Stimulated activated memory B cell treated with anti-CD40 and anti-IgM and Interleukin-4, amounts not matched to agents 10 μg/mL and 1 μg/mL and 100 μg/mL, for 72 hours (primary cell): ENCODE results near the gene ARRDC5.
"Not testable (repeated sequence)": the region's sequence is repeated elsewhere in the genome, so short reads cannot be mapped to it uniquely, and the experiment has no call there.

ENCODE experiments used
- ATAC-seq: fragments of 150-1000 bp; cut with Tn5 transposase; 2 replicates; pipeline ENCODE4 v1.10.0; 2021
- H3K27ac Mint-ChIP-seq: one replicate; pipeline ENCODE4 v1.8.0; 2022; ENCODE audit warnings: mild to moderate bottlenecking, mixed read lengths
- H3K27me3 Mint-ChIP-seq: one replicate; pipeline ENCODE4 v1.8.0; 2022; ENCODE audit warnings: mixed read lengths
- H3K36me3 Mint-ChIP-seq: one replicate; pipeline ENCODE4 v1.8.0; 2022; ENCODE audit warnings: mixed read lengths
- H3K4me1 Mint-ChIP-seq: one replicate; pipeline ENCODE4 v1.8.0; 2022; ENCODE audit warnings: mixed read lengths
- H3K4me3 Mint-ChIP-seq: one replicate; pipeline ENCODE4 v1.8.0; 2022; ENCODE audit warnings: mild to moderate bottlenecking, moderate library complexity, mixed read lengths
- H3K9me3 Mint-ChIP-seq: one replicate; pipeline ENCODE4 v1.8.0; 2022; ENCODE audit warnings: mixed read lengths

ARRDC5 gene

DNA sequence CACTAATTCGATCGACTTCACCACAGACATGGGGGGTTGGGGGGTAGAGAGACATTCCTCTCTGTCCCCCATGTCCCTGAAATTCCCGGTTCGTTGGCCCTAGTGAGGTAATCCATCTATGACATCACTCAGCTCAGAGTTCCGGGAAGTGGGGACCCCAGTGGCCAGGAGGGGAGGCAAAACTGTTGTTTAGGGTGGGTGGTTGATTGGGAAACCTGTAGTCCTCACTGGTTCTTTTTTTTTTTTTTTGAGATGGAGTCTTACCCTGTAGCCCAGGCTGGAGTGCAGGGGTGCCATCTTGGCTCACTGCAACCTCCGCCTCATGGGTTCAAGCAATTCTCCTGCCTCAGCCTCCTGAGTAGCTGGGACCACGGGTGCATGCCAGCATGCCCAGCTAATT lies at the start of gene ARRDC5:
Gene ARRDC5, minus strand, starts transcription at position 101 of the 400 bp plus-strand sequence. Its CDS starts 71 bp downstream, at position 30.
- H3K27me3 Mint-ChIP-seq: no peaks in the 10 kb centered on the region
- no peaks in the 10 kb centered on the region for H3K36me3 Mint-ChIP-seq
- no peak for ATAC-seq
- H3K27ac Mint-ChIP-seq: no peak within 1 kb of the TSS
- no peaks in the 10 kb centered on the region for H3K9me3 Mint-ChIP-seq
- no peaks in the 10 kb centered on the region for H3K4me1 Mint-ChIP-seq
- no peak within 1 kb of the TSS for H3K4me3 Mint-ChIP-seq

DNA sequence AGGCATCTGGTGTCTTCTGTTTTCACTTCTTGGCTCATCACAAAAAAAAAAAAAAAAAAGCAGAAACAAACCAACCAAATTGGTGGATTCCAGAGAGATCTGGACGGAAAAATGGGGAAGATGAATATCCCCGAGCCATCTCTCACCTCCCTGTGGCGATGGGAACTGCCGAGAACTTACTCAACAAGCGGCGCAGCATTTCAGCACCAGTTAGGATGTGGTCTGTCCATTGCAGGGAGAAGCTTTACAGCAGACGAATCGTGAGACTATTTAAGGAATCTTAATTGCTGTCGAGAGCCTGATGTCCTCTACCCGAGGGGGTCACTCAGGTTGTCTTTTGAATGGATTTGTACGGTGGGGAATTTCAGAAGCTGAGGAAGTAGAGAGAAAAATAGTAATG lies 49.0 kb upstream of the ARRDC5 start:
- H3K27me3 Mint-ChIP-seq: no peaks in the 10 kb centered on the region
- no peak for ATAC-seq
- H3K27ac Mint-ChIP-seq: no peak overlapping the region
- no peak overlapping the region for H3K4me3 Mint-ChIP-seq
- H3K9me3 Mint-ChIP-seq: no peaks in the 10 kb centered on the region
- peaks cover 14% of the 10 kb centered on the region for H3K36me3 Mint-ChIP-seq
- no peaks in the 10 kb centered on the region for H3K4me1 Mint-ChIP-seq

DNA sequence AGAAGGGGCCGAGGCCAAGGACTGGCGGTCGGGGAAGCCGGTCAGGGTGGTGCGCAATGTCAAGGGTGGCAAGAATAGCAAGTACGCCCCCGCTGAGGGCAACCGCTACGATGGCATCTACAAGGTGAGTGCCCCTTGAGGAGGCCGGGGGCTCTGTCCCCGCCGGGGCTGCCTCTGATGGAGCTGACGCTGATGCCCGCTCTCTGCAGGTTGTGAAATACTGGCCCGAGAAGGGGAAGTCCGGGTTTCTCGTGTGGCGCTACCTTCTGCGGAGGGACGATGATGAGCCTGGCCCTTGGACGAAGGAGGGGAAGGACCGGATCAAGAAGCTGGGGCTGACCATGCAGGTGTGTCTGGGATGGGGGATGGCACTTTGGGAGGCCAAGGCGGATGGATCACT lies 48.0 kb upstream of the ARRDC5 start:
- not testable (repeated sequence) for H3K27me3 Mint-ChIP-seq, H3K4me3 Mint-ChIP-seq, H3K4me1 Mint-ChIP-seq, H3K9me3 Mint-ChIP-seq, H3K27ac Mint-ChIP-seq, ATAC-seq
- peaks cover 13% of the 10 kb centered on the region for H3K36me3 Mint-ChIP-seq

DNA sequence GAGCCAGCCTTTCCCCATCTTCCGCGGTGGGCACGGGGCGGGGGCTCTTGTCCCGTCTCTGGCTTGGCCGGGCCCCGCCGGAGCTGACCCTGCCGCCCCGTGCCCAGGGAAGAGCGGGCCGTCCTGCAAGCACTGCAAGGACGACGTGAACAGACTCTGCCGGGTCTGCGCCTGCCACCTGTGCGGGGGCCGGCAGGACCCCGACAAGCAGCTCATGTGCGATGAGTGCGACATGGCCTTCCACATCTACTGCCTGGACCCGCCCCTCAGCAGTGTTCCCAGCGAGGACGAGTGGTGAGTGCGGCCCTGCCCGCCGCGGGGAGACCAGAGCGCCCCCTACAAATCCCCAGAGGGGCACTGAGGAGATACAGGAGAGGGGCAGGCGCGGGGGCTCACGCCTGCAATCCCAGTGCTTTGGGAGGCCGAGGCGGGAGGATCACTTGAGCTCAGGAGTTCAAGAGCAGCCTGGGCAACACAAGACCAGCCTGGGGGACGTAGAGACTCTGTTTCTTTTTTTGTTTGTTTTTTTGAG lies 39.0 kb upstream of the ARRDC5 start:
- ATAC-seq, H3K27me3 Mint-ChIP-seq, H3K36me3 Mint-ChIP-seq, H3K4me3 Mint-ChIP-seq, H3K27ac Mint-ChIP-seq, H3K4me1 Mint-ChIP-seq, H3K9me3 Mint-ChIP-seq: not testable (repeated sequence)

DNA sequence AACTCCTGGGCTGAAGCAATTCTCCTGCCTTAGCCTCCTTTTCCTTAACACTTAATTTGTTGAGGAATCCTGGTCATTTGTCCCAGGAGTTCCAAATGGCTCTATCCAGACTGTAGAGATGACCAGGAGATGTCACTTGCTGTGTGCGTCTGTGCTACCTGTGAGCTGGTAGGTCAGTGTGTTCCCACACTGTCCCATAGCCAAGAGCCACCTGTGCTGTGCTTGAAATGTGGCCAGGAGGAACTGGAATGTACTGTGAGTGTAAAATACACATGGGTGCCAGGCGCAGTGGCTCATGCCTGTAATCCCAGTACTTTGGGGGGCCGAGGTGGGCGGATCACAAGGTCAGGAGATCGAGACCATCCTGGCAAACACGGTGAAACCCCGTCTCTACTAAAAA lies 36.8 kb upstream of the ARRDC5 start:
- ATAC-seq: no peak
- H3K9me3 Mint-ChIP-seq: no peaks in the 10 kb centered on the region
- no peaks in the 10 kb centered on the region for H3K4me1 Mint-ChIP-seq
- H3K4me3 Mint-ChIP-seq: no peak overlapping the region
- no peak overlapping the region for H3K27ac Mint-ChIP-seq
- H3K36me3 Mint-ChIP-seq: peaks cover 10% of the 10 kb centered on the region
- no peaks in the 10 kb centered on the region for H3K27me3 Mint-ChIP-seq

DNA sequence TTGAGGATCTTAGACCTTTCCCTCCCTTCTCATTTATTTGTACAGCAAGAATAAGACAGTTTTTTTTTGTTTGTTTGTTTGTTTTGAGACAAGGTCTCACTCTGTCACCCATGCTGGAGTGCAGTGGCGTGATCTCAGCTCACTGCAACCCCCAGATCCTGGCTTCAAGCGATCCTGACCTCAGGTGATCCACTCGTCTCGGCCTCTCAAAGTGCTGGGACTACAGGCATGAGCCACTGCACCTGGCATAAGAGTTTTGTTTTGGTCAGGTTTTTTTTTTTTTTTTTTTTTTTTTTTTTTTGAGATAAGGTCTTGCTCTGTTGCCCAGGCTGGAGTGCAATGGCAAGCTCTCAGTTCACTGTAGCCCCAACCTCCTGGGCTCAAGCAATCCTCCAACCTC lies 35.8 kb upstream of the ARRDC5 start:
- H3K36me3 Mint-ChIP-seq: peaks cover 13% of the 10 kb centered on the region
- not testable (repeated sequence) for H3K27me3 Mint-ChIP-seq, H3K9me3 Mint-ChIP-seq, H3K4me3 Mint-ChIP-seq, H3K4me1 Mint-ChIP-seq, H3K27ac Mint-ChIP-seq, ATAC-seq

DNA sequence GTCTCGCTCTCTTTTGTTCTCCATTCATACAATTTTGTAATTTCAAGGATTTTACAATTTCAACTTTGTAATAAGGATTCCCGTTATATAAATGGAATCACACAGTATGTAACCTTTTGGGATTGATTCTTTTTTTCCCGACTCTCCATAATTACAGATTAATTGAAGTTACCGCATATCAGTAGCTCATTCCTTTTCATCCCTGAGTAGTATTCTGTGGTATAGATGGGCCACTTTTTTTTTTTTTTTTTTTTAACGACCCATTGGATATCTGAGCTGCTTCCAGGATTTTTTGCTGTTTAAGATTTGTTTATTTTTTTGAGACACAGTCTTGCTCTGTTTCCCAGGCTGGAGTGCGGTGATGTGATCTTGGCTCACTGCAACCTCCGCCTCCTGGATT lies 34.4 kb upstream of the ARRDC5 start:
- Mint-ChIP-seq H3K4me1 (peaks cover 11% of the 10 kb centered on the region), H3K27ac (no peak overlapping the region), H3K9me3 (no peaks in the 10 kb centered on the region), H3K36me3 (peaks cover 20% of the 10 kb centered on the region), H3K4me3 (no peak overlapping the region), H3K27me3 (no peaks in the 10 kb centered on the region)
- ATAC-seq: no peak

DNA sequence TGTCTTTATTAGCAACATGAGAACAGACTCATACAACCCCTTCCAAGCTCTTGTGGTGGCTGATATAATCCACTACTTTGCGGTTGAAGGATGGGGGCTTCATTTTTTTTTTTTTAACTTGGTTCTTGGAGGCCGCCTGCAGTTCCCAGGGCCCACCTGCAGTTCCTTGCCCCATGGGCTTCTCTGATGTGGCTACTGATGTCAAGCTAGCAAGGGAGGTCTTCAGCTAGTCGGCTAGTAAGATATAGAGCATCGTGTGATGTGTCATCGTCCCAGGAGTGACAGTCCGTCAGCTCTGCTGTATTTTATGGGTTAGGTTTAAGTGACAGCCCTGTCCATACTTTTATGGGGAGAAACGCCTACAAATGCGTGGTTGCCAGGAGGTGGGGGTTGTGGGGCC lies 32.7 kb upstream of the ARRDC5 start:
- peaks cover 20% of the 10 kb centered on the region for H3K36me3 Mint-ChIP-seq
- H3K27me3 Mint-ChIP-seq: no peaks in the 10 kb centered on the region
- no peak overlapping the region for H3K4me3 Mint-ChIP-seq
- H3K4me1 Mint-ChIP-seq: peaks cover 11% of the 10 kb centered on the region
- ATAC-seq: no peak
- no peaks in the 10 kb centered on the region for H3K9me3 Mint-ChIP-seq
- no peak overlapping the region for H3K27ac Mint-ChIP-seq

DNA sequence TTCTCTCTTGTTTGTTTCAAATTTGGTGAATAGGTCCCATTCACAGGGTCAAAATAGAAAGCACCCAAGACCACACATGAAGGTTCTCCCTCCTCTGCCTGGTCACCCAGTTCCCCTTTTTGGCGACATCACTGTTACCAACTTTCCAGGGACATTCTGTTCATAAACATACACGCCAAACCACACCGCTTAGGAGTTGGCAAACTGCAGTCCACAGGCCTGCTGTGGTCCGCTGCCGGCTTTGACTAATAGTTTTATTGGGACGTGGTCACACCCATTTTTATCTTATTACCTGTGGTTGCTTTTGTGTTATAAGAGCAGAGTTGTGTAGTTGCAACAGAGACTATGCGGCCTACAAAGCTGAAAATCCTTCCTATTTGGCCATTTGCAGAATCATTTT lies 30.8 kb upstream of the ARRDC5 start:
- H3K4me3 Mint-ChIP-seq: no peak overlapping the region
- peak overlapping the region; percentile 64 for H3K27ac Mint-ChIP-seq
- H3K4me1 Mint-ChIP-seq: peaks cover 11% of the 10 kb centered on the region
- H3K9me3 Mint-ChIP-seq: no peaks in the 10 kb centered on the region
- no peak for ATAC-seq
- peaks cover 26% of the 10 kb centered on the region for H3K36me3 Mint-ChIP-seq
- no peaks in the 10 kb centered on the region for H3K27me3 Mint-ChIP-seq

DNA sequence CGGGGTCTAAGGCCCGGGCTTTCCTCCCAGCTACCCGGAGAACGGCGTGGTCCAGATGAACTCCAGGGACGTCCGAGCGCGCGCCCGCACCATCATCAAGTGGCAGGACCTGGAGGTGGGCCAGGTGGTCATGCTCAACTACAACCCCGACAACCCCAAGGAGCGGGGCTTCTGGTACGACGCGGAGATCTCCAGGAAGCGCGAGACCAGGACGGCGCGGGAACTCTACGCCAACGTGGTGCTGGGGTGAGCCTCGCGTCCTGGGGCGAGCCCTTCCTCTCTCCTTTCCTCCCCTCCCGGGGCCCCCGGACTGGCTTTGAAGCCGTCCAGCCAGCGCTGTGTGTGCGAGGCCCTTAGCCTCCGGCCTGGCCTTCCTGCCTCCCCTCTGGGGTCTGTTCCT lies 30.0 kb upstream of the ARRDC5 start:
- peak; percentile 31 for ATAC-seq
- Mint-ChIP-seq H3K27ac (peak overlapping the region; percentile 64), H3K9me3 (no peaks in the 10 kb centered on the region), H3K36me3 (peaks cover 26% of the 10 kb centered on the region), H3K27me3 (no peaks in the 10 kb centered on the region), H3K4me3 (no peak overlapping the region), H3K4me1 (peaks cover 11% of the 10 kb centered on the region)

DNA sequence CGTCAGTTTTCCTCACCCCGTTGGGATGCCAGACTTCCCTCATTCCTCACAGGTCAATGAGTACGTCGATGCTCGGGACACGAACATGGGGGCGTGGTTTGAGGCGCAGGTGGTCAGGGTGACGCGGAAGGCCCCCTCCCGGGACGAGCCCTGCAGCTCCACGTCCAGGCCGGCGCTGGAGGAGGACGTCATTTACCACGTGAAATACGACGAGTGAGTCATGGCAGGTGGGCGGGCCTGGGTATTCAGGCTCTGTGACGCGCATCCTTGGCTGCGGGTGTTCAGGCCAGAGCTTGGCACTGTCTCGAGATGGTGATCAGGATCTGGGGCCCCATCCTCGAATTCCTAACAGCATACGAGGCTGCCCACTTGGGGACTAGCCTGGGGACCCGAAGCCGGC lies 28.0 kb upstream of the ARRDC5 start:
- ATAC-seq: no peak
- Mint-ChIP-seq H3K27me3 (no peaks in the 10 kb centered on the region), H3K27ac (no peak overlapping the region), H3K4me1 (peaks cover 11% of the 10 kb centered on the region), H3K4me3 (no peak overlapping the region), H3K9me3 (no peaks in the 10 kb centered on the region), H3K36me3 (peaks cover 26% of the 10 kb centered on the region)

DNA sequence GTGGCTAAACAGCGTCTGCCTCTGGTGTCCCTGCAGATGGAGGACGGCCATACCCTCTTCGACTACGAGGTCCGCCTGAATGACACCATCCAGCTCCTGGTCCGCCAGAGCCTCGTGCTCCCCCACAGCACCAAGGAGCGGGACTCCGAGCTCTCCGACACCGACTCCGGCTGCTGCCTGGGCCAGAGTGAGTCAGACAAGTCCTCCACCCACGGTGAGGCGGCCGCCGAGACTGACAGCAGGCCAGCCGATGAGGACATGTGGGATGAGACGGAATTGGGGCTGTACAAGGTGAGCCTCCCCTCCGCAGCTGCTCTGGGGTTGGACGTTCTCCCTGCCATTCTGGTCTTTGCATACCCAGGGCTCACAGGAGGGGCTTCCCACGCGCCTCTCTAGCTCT lies 26.5 kb upstream of the ARRDC5 start:
- Mint-ChIP-seq H3K4me3 (no peak overlapping the region), H3K27ac (no peak overlapping the region), H3K27me3 (no peaks in the 10 kb centered on the region), H3K36me3 (peaks cover 15% of the 10 kb centered on the region), H3K4me1 (peaks cover 11% of the 10 kb centered on the region), H3K9me3 (no peaks in the 10 kb centered on the region)
- ATAC-seq: no peak

DNA sequence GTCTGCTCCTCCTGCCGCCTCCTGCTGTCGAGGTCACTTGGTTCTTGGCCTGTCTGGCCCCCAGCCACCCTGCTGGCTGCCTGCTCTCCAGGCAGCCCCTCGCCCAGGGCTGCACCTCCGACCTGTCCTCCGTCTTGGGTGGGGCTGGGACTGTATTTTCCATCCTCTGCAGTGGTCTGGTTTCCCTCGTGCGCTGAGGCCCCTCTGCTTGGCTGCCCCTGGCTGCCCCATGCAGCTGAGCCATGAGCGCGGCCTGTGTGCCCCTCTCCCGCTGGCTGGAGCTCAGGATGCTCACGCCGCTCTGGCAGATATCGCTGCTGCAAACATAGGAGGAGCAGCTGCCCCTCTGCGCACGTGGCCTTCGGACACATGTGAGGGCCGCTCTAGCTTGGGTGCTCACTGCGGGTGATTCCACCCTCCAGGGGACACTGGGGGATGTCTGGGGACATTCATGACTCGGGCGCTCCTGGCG lies 20.6 kb upstream of the ARRDC5 start:
- H3K27ac Mint-ChIP-seq: no peak overlapping the region
- no peak overlapping the region for H3K4me3 Mint-ChIP-seq
- no peaks in the 10 kb centered on the region for H3K4me1 Mint-ChIP-seq
- ATAC-seq: peak; percentile 38
- H3K27me3 Mint-ChIP-seq: no peaks in the 10 kb centered on the region
- no peaks in the 10 kb centered on the region for H3K9me3 Mint-ChIP-seq
- no peaks in the 10 kb centered on the region for H3K36me3 Mint-ChIP-seq

DNA sequence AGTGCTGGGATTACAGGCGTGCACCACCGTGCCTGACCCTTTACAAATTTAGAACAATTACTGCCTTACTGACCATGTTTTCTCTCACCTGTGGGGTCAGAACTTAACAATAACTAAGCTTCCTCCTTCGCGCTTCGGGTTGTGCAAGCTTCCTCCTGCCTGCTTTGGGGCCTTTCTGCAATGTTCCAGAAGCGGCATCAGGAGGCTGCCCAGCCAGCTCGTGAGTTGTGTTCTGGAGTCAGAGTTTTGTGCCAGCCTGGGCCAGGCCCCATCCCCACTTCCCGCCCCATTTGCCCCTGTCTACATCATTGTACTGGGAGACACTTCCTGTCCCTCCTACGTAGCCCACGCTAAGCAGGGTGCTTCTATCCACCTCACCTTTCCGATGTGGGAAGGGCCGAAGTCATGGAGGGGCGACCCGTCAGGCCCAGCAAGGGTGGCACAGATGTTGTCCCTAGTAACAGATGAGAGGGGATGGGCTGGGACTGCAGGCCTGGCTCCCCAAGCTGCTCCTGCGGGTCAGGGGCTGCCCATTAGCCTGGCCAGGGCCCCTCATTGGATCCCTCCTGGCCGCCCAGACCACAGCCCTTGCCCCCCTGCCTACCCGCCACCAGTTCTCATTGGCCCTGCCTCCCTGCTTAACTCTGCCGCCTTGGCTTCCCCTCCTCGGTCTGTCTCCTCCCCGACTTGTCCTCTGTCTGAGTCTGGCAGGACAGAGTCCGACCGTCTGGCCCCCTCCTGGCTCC lies 20.0 kb upstream of the ARRDC5 start:
- ATAC-seq: peak; percentile 36
- Mint-ChIP-seq H3K36me3 (no peaks in the 10 kb centered on the region), H3K27me3 (no peaks in the 10 kb centered on the region)

DNA sequence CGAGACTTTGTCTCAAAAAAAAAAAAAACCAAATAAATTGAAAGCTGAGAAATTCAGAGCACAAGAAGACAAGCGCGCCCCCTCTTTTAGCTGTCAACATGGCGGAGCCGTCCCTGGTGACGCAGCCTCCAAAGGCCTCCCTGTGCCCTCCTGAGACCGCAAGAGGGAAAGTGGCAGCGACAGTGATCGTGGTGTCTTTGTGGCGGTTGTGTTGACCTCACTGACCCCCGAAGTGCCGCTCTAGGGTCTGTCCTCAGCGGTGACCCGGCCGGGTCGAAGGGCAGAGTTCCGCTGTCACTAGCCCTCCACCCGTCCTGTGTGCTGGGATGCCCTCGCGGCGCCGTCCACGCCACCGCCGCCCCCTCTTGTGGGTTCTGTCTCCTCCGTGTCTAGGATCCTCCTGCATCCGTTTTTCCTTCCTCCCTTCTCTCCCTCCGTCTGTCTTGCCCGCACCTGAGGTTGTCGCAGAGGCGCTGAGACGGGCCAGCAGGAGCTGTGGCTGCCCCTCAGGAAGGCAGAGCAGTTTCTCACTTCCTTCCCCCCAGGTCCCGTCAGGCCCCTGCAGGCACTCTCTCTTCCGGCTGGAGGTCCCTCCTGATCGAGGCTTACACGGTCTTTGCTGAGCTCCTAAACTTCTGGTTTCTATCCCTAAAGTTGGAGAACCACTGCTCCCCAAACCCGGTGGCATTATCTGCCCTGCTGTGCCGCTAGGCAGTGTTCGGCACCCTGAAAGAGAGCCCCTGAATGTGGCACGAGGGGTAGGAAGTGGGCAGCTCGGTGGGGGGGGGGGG lies 13.8 kb upstream of the ARRDC5 start:
- Mint-ChIP-seq H3K36me3 (no peaks in the 10 kb centered on the region), H3K27ac (peak overlapping the region; percentile 90), H3K4me1 (peaks cover 50% of the 10 kb centered on the region), H3K27me3 (no peaks in the 10 kb centered on the region), H3K4me3 (peak overlapping the region; percentile 91), H3K9me3 (no peaks in the 10 kb centered on the region)
- ATAC-seq: peak; percentile 71

More for the DNA sequence above, 20.0 kb upstream of the ARRDC5 start:
- Mint-ChIP-seq H3K4me1 (no peaks in the 10 kb centered on the region), H3K4me3 (no peak overlapping the region), H3K27ac (no peak overlapping the region), H3K9me3 (no peaks in the 10 kb centered on the region)
